Liver (tissue), 3 donors: ENCODE measurements around the gene CA5A.
"Not testable (repeated sequence)": the region's sequence is repeated elsewhere in the genome, so short reads cannot be mapped to it uniquely, and the experiment has no call there.

Experiments
- FOXA1 ChIP-seq: IDR thresholded peaks from 2 replicates; pipeline ENCODE4 v1.6.1; 2016; ENCODE audit warnings: antibody characterized with exemption
- HNF4A ChIP-seq, 2 donors: conservative IDR thresholded peaks; 2 replicates each; pipeline ENCODE4 v1.6.1; 2016; ENCODE audit warnings: antibody characterized with exemption in 2 of 2, mild to moderate bottlenecking in 2 of 2
- JUND ChIP-seq, 2 donors: IDR thresholded peaks; 2 replicates each; pipeline ENCODE4 v1.6.1; 2016; ENCODE audit warnings: antibody characterized with exemption in 2 of 2
- NR2F2 ChIP-seq: IDR thresholded peaks from 2 replicates; pipeline ENCODE4 v1.6.1; 2016; ENCODE audit warnings: antibody characterized with exemption
- RAD21 ChIP-seq, 2 donors: IDR thresholded peaks; 2 replicates each; pipeline ENCODE4 v1.6.1; 2016; ENCODE audit warnings: antibody characterized with exemption in 2 of 2, mild to moderate bottlenecking in 2 of 2
- SP1 ChIP-seq: IDR thresholded peaks from 2 replicates; pipeline ENCODE4 v1.6.1; 2018; ENCODE audit warnings: antibody characterized with exemption, mild to moderate bottlenecking
- TF ChIP-seq, protein P1 (sequence below): fragments of 150-350 bp; IDR thresholded peaks from 2 replicates; pipeline ENCODE4 v1.5.1; 2017; ENCODE audit warnings: improper control_type of control experiment, low read depth, low read length; ENCODE audit not compliant: missing input control
- donor health status: healthy.
- donor health status: healthy.

DNA sequence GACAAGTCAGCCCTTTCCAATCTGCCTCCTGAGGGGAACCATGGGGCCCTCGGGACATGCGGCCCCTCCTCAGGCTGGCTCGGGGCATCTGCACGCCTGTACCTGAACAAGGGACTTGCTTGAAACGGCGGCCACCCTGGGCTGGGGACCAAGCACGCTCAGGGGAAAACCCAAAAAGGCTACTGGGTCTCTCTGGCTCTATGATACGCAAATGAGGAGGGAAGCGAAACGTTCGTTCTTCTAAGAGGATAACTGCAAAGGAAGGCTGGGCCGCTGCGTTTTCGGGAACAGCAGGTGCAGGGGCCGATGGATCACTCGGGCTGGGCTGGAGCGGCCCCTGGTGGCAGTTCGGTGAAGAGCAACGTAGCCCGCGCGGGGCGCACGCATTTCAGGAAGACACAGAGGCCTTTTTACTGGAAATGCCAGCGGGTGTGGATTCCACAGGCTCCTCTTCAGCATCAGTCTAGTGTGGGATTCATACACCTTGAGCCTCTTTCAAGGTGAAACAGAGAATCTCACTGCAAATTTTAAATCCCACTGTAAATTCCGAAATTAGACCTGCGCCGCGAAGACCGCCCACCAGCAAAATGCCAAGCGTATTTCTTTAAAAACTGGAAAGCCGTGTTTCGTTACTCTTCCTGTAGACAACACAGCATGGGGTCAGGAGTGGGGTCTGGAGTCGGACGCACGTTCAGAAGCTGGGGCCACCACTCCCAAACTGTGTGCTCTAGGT, 27.0 kb downstream of the CA5A start:
- TF ChIP-seq FOXA1; JUND (IDR thresholded peaks at IDR 0.05); NR2F2; SP1; HNF4A (conservative IDR thresholded peaks at IDR 0.05): not testable (repeated sequence)
- TF ChIP-seq, protein P1, sequence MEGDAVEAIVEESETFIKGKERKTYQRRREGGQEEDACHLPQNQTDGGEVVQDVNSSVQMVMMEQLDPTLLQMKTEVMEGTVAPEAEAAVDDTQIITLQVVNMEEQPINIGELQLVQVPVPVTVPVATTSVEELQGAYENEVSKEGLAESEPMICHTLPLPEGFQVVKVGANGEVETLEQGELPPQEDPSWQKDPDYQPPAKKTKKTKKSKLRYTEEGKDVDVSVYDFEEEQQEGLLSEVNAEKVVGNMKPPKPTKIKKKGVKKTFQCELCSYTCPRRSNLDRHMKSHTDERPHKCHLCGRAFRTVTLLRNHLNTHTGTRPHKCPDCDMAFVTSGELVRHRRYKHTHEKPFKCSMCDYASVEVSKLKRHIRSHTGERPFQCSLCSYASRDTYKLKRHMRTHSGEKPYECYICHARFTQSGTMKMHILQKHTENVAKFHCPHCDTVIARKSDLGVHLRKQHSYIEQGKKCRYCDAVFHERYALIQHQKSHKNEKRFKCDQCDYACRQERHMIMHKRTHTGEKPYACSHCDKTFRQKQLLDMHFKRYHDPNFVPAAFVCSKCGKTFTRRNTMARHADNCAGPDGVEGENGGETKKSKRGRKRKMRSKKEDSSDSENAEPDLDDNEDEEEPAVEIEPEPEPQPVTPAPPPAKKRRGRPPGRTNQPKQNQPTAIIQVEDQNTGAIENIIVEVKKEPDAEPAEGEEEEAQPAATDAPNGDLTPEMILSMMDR: peak; percentile 49
- TF ChIP-seq RAD21 (IDR thresholded peaks at IDR 0.05): peak; percentile 64 to 75
